8988T (cell line): Measurements from ENCODE around the gene KPNB1.

Experiments
- DNase-seq: peaks from one replicate; pipeline ENCODE4 v3.0.0; 2011

Gene KPNB1

DNA sequence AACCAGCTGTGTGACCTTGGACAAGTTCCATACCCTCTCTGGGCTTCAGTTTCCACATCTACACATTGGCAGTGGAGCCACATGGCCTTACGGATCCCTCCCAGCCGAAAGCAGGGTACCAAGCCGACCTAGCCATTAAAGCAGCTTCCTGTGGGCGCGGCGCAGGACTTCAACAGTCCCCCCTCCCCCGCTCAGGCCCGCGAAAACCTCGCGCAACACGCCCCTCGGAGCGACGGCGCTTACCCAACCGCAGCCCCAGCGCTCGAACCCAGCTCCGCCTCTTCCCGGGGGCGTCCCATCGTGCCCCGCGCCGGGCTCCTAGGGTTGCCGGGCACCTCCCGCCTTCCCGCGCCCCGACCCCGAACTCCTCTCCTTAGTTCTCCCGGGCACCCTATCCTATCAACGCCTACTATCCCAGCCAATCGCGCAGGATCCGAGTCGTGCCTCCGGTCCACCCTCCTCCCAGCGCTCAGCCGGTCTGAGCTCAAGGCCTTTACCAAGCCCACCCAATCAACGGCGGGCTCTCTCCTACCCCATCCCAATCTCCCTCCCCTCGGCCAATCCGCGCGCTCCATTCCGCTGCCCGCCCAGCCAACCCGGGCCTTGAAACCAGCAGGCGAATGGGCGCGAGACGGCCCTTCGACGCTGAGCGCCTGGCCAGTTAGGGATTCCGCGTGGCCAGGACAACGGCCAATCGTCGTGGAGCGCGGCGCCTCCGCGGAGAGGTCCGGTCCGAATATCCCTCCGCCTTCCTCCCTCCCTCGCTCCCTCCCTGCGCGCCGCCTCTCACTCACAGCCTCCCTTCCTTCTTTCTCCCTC is at the start of gene KPNB1:
Gene KPNB1 (plus strand): TSS at position 767 of the 819 bp plus-strand sequence. CDS start 326 bp downstream, outside the sequence.
- peak; percentile 79 for DNase-seq

- no peak for DNase-seq
These were observed 45.7 kb upstream of the KPNB1 start for GRCh38 chr17:47603830-47604597.

GRCh38 chr17:47604598-47604927 is 45.2 kb upstream of the KPNB1 start:
- no peak for DNase-seq

GRCh38 chr17:47605011-47605410 is 44.7 kb upstream of the KPNB1 start:
- DNase-seq, result no peak

- no peak for DNase-seq
These were observed 42.2 kb upstream of the KPNB1 start for GRCh38 chr17:47607481-47607880.

DNA sequence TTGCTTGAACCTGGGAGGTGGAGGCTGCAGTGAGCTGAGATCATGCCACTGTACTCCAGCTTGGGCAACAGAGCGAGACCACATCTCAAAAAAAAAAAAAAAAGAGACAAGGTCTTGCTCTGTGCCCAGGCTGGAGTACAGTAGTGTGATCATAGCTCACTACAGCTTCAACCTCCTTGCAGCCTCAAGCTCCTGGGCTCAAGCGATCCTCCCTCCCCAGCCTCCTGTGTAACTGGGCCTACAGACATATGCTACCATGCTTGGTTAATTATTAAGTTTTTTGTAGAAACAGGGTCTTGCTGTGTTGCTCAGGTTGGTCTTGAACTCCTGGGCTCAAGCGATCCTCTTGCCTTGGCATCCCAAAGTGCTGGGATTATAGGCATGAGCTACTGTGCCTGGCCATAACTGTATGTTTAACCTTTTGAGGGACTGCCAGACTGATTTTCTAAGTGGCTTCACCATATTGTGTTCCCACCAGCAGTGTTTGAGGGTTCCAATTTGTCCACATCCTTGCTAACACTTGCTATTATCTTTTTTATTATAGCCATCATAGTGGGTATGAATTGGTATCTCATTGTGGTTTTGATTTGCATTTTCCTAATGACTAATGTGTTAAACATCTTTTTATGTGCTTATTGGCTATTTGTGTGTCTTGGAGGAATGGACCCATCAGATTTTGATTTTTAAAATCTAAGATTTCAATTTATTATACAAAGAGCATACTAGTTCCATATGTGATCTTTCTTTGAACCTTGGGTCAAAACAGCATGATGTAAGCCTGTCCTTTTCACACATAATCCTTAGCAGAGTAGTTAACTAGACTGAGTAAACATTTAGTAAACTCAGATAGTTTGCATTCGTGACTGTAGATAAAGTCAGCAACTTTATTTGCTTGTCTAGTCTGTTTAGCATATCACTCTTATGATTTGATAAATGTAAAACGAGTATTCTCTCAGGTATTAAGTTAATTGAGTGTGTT is 38.1 kb upstream of the KPNB1 start:
- no peak for DNase-seq

GRCh38 chr17:47615766-47616424 is 33.8 kb upstream of the KPNB1 start:
- no peak for DNase-seq

DNA sequence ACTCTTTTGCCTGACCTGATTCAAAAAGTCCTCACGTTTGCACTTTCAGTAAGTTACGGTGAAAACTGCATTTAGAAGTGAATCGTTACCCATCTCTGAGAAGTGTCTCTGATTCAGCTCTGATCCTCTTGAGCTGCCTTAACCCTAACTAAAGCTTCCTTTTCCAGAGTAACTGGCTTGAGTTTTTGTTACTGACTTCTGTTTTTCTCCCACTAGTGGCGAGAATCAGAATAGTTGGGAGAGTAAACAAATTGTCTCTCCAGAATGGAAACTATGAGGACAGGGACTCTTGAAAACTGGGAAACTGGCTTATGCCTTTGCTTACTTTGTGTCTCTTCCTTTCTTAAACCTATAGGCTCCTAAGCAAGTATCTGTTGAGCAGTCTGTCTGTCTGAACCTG is 31.3 kb upstream of the KPNB1 start:
- DNase-seq, result no peak

DNA sequence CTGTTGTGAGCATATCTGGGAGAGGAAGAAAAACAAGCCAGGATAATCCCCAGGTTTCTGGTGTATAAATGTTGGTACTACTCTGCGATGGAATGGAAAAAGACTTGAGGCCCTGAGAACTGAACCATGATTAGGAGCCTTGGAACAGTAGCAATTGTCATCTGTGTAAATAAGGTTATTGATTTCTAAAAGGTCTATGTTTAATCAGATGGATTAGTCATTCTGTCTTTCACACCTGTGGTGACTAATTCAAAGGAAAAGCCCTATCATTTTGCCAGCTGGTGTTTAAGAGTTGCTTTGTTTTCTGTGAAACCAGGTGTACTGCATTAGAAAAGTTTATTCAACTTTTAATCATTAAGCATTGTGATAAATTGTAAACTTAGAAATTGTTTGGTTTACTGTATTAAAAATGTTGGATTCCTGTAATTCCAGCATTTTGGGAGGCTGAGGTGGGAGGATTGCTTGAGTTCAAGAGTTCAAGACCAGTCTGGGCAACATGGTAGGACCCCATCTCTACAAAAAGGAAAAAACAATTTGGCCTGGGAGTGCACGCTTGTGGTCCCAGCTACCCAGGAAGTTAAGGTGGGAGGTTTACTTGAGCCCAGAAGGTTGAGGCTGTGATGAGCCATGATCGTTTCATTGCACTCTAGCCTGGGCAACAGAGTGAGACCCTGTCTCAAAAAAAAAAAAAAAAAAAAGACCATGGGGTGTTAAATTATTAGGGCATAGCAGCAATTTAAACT is 29.0 kb upstream of the KPNB1 start:
- DNase-seq, result no peak

DNA sequence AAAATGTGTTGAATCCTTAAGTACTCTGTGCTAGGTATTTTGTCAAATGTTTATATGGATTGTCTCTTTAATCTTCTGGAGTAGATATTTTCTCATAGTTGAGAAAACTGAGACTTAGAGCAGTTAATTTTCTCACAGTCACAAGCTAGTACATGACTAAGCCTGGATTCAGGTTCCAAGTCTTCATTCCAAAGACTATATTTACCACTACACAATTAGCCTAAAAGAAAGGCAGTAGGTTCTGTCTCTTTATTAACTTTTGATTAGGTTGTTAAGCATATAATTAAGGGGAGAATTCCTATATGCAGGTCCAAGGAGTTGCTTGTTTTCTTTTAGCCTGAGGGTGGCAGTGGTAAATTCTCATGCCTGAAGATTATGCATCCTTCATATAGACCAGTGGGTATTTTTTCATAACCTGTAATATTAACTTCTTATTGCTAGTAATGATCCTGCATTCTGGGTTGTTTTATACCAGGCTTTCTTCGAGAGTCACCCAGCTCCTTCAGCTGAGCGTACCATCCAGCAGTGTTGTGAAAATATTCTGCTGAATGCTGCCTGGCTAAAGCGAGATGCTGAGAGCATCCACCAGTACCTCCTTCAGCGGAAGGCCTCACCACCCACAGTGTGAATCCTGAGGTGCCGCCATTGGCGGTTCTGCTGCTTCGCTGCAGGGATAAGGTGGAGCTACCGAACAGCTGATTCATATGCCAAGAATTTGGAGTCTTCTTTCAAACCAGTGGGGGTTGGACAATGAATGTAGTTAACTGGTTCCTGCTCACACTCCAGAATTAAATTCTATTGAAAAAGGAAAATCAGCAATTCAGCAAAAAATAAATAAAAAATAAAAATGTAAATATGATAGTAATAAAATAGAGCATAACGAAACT is 28.2 kb upstream of the KPNB1 start:
- peak; percentile 73 for DNase-seq

DNA sequence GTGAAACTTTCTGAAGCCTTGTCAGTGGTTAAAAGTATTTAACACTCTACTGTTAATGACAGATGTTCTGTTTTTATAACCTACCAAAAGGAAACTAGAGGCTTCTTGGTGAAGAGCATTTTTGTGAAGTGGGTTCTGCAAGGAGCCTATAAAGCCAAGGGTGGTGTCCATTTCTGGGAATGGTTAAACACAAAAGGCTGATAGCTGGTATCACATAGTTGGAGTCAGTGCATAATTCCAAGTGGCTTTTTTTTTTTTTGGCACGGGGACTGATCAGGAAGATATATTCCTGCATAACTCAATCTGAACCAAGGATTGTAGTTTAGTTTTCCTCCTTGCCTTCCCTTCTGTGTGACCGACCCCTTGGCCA is 27.6 kb upstream of the KPNB1 start:
- DNase-seq, result no peak

DNA sequence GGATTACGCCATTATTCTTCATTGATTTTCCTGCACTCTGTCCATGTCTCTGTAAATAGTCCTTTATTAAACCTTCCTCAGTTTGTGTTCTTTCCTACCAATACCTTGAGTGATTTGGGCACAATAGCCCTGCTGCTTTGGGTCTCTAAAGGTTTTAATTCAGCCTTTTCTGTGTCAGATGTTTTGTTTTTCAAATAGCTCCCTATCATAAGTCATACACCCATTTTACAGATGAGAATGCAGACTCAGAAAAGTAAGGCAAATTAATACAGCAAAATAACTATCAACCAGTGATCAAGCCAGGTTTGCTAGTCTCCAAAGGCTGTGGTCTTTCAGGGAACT is 25.0 kb upstream of the KPNB1 start:
- no peak for DNase-seq

- no peak for DNase-seq
These were observed 21.6 kb upstream of the KPNB1 start for GRCh38 chr17:47628014-47628566.

- no peak for DNase-seq
These were observed 19.9 kb upstream of the KPNB1 start for GRCh38 chr17:47629826-47630225.

- no peak for DNase-seq
These were observed 19.1 kb upstream of the KPNB1 start for GRCh38 chr17:47630614-47631013.

GRCh38 chr17:47632991-47633390 is 16.7 kb upstream of the KPNB1 start:
- no peak for DNase-seq

GRCh38 chr17:47633996-47634395 is 15.7 kb upstream of the KPNB1 start:
- DNase-seq, result no peak

DNA sequence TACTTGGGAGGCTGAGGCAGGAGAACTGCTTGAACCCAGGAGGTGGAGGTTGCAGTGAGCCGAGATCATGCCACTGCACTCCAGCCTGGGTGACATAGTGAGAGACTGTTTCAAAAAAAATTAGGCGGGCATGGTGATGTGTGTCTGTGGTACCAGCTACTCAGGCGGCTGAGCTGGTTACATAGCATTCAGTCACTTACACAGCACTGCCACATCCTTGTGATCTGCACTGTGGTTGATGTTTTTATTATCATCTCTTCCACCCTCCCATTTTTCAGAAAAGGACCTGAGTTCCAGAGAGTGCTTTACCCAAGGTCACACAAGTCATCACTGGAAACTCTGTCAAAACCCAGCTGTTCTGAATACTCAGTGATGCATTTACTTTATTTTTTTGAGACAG is 14.8 kb upstream of the KPNB1 start:
- DNase-seq, result no peak

DNA sequence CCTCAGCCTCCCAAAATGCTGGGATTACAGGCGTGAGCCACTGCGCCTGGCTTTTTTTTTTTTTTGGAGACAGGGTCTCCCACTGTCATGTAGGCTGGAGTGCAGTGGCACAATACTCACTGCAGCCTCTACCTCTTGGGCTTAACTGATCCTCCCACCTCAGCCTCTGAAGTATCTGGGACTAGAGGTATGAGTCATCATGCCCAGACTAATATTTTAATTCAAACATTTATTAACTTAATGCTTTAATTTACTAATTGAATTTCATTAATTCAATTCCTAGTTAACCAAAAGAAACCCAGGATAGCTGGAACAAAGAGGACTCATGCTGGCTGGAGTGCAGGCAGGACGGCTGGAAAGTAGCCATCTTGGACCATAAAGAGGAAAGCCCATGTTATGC is 14.0 kb upstream of the KPNB1 start:
- no peak for DNase-seq

GRCh38 chr17:47636273-47637030 is 13.3 kb upstream of the KPNB1 start:
- no peak for DNase-seq
